Endothelial cell of umbilical vein (primary cell): ENCODE results near the gene KRT34. TPM values are rescaled to one million over a fixed set of nuclear protein-coding genes. Genes with fewer than 3 reads are reported as not detected.

Experiments used
- BruUV-seq: library from RNA; stranded (reverse); fragments of 400-500 nt; replicated peaks from 2 replicates; lab custom pipeline; 2021; lab: Mats Ljungman, UMichigan
- CTCF ChIA-PET: fragments of 300-600, 350-600 bp; sonication (Branson Sonifier 250); formaldehyde crosslinking; loops from one replicate; lab custom pipeline; 2021; ENCODE audit warnings: antibody characterized with exemption, inconsistent platforms; lab: Charles Lee
- POLR2A ChIA-PET: fragments of 300-600, 350-600 bp; sonication (Branson Sonifier 250); formaldehyde crosslinking; loops from one replicate; lab custom pipeline; 2021; ENCODE audit warnings: antibody characterized with exemption, inconsistent platforms; lab: Charles Lee
- DNase-seq: peaks from one replicate; pipeline ENCODE4 v3.0.0-alpha.2; 2011; ENCODE audit warnings: low read depth, low spot score
- FAIRE-seq: peaks from 2 replicates; lab custom pipeline; 2011; peaks lifted over from hg19 to GRCh38; lab: Jason Lieb, UNC
- H2AFZ ChIP-seq: 2 replicates; pipeline ENCODE4 v1.6.0; 2012; ENCODE audit warnings: low read depth, low read length, control low read depth, inconsistent platforms
- H3K27ac ChIP-seq: 2 replicates; pipeline ENCODE4 v1.5.1; 2011; ENCODE audit warnings: low read depth, mild to moderate bottlenecking, control low read depth, low read length, moderate library complexity; ENCODE audit not compliant: insufficient read depth
- H3K27me3 ChIP-seq, 2 experiments: 2 replicates each; pipeline versions ENCODE4 v1.6.0 to v1.6.1; 2011; ENCODE audit warnings: low read length in 2 of 2, mixed read lengths in 1 of 2; ENCODE audit not compliant: control insufficient read depth in 2 of 2, insufficient read depth in 2 of 2
- H3K36me3 ChIP-seq, 2 experiments: 2 replicates in 1 of 2; 3 replicates in 1 of 2; pipeline ENCODE4 v1.5.1; 2011; ENCODE audit warnings: low read length in 2 of 2, mild to moderate bottlenecking in 1 of 2, moderate library complexity in 1 of 2; ENCODE audit not compliant: control insufficient read depth in 2 of 2, insufficient read depth in 2 of 2; ENCODE audit errors: extremely low read depth in 1 of 2
- H3K4me1 ChIP-seq: 3 replicates; pipeline ENCODE4 v1.5.1; 2011; ENCODE audit warnings: mild to moderate bottlenecking, low read length; ENCODE audit not compliant: control insufficient read depth, insufficient read depth; ENCODE audit errors: extremely low read depth
- H3K4me2 ChIP-seq: 2 replicates; pipeline ENCODE4 v1.6.1; 2011; ENCODE audit warnings: low read length, control low read depth, mixed read lengths; ENCODE audit not compliant: insufficient read depth
- H3K4me3 ChIP-seq, 3 experiments: fragments of 200-600 bp in 1 of 3; sonication (generic), shearing (Covaris generic) in 1 of 3; replicated peaks in 1 of 3; 2 replicates each; pipeline ENCODE4 v1.5.1; 2011 to 2016; ENCODE audit warnings: control low read depth in 3 of 3, low read length in 3 of 3, mild to moderate bottlenecking in 2 of 3, inconsistent platforms in 1 of 3, low read depth in 1 of 3, moderate library complexity in 1 of 3; ENCODE audit not compliant: insufficient read depth in 1 of 3
- H3K79me2 ChIP-seq: 2 replicates; pipeline ENCODE4 v1.6.0; 2012; ENCODE audit warnings: low read length, inconsistent platforms; ENCODE audit not compliant: control insufficient read depth, insufficient read depth
- H3K9ac ChIP-seq: replicated peaks from 2 replicates; pipeline ENCODE3; 2011; ENCODE audit warnings: low read length, control low read depth; ENCODE audit not compliant: insufficient read depth; ENCODE audit errors: extremely low read depth
- H3K9me1 ChIP-seq: replicated peaks from 3 replicates; pipeline ENCODE4 v1.6.0; 2011; ENCODE audit warnings: mild to moderate bottlenecking, low read length; ENCODE audit not compliant: control insufficient read depth, insufficient read depth; ENCODE audit errors: extremely low read depth
- H3K9me3 ChIP-seq: replicated peaks from 2 replicates; pipeline ENCODE4 v1.5.1; 2012; ENCODE audit warnings: low read length, inconsistent platforms; ENCODE audit not compliant: control insufficient read depth, insufficient read depth
- H4K20me1 ChIP-seq: replicated peaks from 2 replicates; pipeline ENCODE3; 2011; ENCODE audit warnings: mild to moderate bottlenecking, low read length; ENCODE audit not compliant: control insufficient read depth, insufficient read depth; ENCODE audit errors: extremely low read depth
- EZH2 ChIP-seq: IDR thresholded peaks from 2 replicates; pipeline ENCODE4 v1.6.1; 2012; ENCODE audit warnings: borderline replicate concordance, low read depth, mild to moderate bottlenecking, moderate library complexity, low read length, inconsistent platforms; ENCODE audit not compliant: severe bottlenecking
- FOS ChIP-seq: IDR thresholded peaks from 2 replicates; pipeline ENCODE4 v1.6.1; 2011; ENCODE audit warnings: mild to moderate bottlenecking, low read length, moderate library complexity, borderline replicate concordance; ENCODE audit not compliant: insufficient read depth
- GATA2 ChIP-seq: IDR thresholded peaks from 2 replicates; pipeline ENCODE4 v1.7.0; 2011; ENCODE audit warnings: low read depth, mild to moderate bottlenecking, moderate library complexity, mixed read lengths, low read length; ENCODE audit not compliant: insufficient read length, insufficient read depth
- JUN ChIP-seq: IDR thresholded peaks from 2 replicates; pipeline ENCODE4 v1.6.1; 2011; ENCODE audit warnings: borderline replicate concordance, low read depth; ENCODE audit not compliant: insufficient read length, insufficient read depth
- POLR2A ChIP-seq: IDR thresholded peaks from 2 replicates; pipeline ENCODE4 v1.6.1; 2012; ENCODE audit warnings: low read depth, mild to moderate bottlenecking, control low read depth, low read length
- POLR2AphosphoS5 ChIP-seq: IDR thresholded peaks from 2 replicates; pipeline ENCODE4 v1.6.1; 2012; ENCODE audit warnings: low read depth, mild to moderate bottlenecking, control low read depth, low read length, moderate library complexity; ENCODE audit not compliant: insufficient read depth
- dilution Hi-C: fragments of 300-500 bp; cut with MboI; formaldehyde crosslinking; loops from one replicate; pipeline ENCODE4 v1.15.0; 2019; ENCODE audit warnings: low sequenced_read_pairs; ENCODE audit not compliant: extremely low pct_ligation_motif_present
- intact Hi-C: fragments of 100-400 bp; cut with micrococcal nuclease; formaldehyde crosslinking; loops from one replicate; pipeline ENCODE4 v1.10.0; 2022
- polyA plus RNA-seq, 4 experiments: library from polyadenylated mRNA; depleted of rRNA in 3 of 4; stranded (reverse) in 3 of 4; unstranded in 1 of 4; fragments of >200 nt; gene quantifications; 2 replicates each; pipeline versions ENCODE4 v1.2.1 to v1.2.3, GENCODE V29; 2011 to 2012; ENCODE audit warnings: missing spikeins in 1 of 4
- total RNA-seq: library from RNA; stranded (reverse); gene quantifications from 2 replicates; pipeline ENCODE4 v1.2.3, GENCODE V29; 2021
- TF ChIP-seq, protein P1 (sequence below), 2 donors: IDR thresholded peaks; 1 replicate in 1 of 2; 2 replicates in 1 of 2; pipeline ENCODE4 v1.5.1; 2011; ENCODE audit warnings: low read length in 2 of 2, mild to moderate bottlenecking in 2 of 2, moderate library complexity in 2 of 2, control low read depth in 1 of 2, inconsistent platforms in 1 of 2, low read depth in 1 of 2; ENCODE audit not compliant: insufficient read depth in 1 of 2; ENCODE audit errors: extremely low read depth in 1 of 2
- TF ChIP-seq, protein P2 (sequence below): IDR thresholded peaks from 2 replicates; pipeline ENCODE4 v1.6.1; 2011; ENCODE audit not compliant: insufficient read depth, insufficient read length

Gene KRT34
- total and polyA plus RNA-seq, 2 donors (not counting 3 experiments of a cell fraction or from before 2014, with no cell fraction given), result not detected

DNA sequence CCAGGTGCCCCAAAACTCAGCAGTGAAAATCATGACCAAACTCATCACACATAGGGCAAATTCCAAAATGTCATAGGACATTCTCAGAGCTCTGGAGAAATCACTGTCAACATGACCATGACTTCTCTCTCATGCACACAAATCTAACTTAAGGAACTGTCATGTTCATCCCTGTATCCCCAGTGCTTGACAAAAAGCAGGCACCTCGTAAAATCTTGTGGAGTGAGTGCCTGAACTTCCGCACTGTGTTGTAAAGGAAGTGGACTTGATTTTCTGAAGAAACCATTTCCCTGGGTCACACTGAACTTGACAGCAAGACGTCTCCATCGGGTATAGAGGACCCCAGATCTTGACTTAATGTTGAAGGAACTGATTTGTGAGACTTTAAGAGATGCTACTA lies 39.5 kb upstream of the KRT34 start:
- CTCF ChIA-PET, result no interaction called here
- intact Hi-C loops (loop anchor here (10.0 kb wide), 1 partner anchor 53 kb away; no protein-coding TSS in a partner anchor), dilution Hi-C loops (no loop called here)
- no peak overlapping the region for H3K9ac ChIP-seq
- DNase-seq (no peak), FAIRE-seq (no peak)
- POLR2A ChIA-PET, result no interaction called here
- H3K27me3 ChIP-seq, result peaks cover 0 to 2% of the 10 kb centered on the region in 2 experiments
- H2AFZ ChIP-seq, result no peak overlapping the region
- H3K9me3 ChIP-seq, result no peaks in the 10 kb centered on the region
- H3K4me1 ChIP-seq, result no peaks in the 10 kb centered on the region
- H4K20me1 ChIP-seq, result no peaks in the 10 kb centered on the region
- BruUV-seq, result no TSS peak
- no peaks in the 10 kb centered on the region for H3K9me1 ChIP-seq
- H3K79me2 ChIP-seq, result no peaks in the 10 kb centered on the region
- H3K36me3 ChIP-seq, result no peaks in the 10 kb centered on the region
- H3K4me2 ChIP-seq, result no peak overlapping the region
- no peak for TF ChIP-seq GATA2
- TF ChIP-seq, protein P1, sequence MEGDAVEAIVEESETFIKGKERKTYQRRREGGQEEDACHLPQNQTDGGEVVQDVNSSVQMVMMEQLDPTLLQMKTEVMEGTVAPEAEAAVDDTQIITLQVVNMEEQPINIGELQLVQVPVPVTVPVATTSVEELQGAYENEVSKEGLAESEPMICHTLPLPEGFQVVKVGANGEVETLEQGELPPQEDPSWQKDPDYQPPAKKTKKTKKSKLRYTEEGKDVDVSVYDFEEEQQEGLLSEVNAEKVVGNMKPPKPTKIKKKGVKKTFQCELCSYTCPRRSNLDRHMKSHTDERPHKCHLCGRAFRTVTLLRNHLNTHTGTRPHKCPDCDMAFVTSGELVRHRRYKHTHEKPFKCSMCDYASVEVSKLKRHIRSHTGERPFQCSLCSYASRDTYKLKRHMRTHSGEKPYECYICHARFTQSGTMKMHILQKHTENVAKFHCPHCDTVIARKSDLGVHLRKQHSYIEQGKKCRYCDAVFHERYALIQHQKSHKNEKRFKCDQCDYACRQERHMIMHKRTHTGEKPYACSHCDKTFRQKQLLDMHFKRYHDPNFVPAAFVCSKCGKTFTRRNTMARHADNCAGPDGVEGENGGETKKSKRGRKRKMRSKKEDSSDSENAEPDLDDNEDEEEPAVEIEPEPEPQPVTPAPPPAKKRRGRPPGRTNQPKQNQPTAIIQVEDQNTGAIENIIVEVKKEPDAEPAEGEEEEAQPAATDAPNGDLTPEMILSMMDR (IDR thresholded peaks at IDR 0.05; ENCODE audit: extremely low read depth in 1 of 2, insufficient read depth in 1 of 2, low read depth in 1 of 2, low read length in 2 of 2), result no peak
- no peak for TF ChIP-seq POLR2A
- TF ChIP-seq, protein P2, sequence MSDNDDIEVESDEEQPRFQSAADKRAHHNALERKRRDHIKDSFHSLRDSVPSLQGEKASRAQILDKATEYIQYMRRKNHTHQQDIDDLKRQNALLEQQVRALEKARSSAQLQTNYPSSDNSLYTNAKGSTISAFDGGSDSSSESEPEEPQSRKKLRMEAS, result no peak
- TF ChIP-seq POLR2AphosphoS5, result no peak
- TF ChIP-seq JUN, result no peak
- TF ChIP-seq EZH2, result no peak
- TF ChIP-seq FOS, result no peak
- H3K27ac ChIP-seq, result no peak overlapping the region
- no peak overlapping the region for H3K4me3 ChIP-seq
